HCT116 (cell line): ENCODE measurements around the gene TPRKB.
"Not testable (repeated sequence)": the region's sequence is repeated elsewhere in the genome, so short reads cannot be mapped to it uniquely, and the experiment has no call there.

ENCODE experiments used
- CTCF ChIP-seq, 3 experiments: fragments of 200-600 bp in 1 of 3; sonication (generic) in 1 of 3; IDR thresholded peaks in 2 of 3; conservative IDR thresholded peaks in 1 of 3; 2 replicates each; pipeline ENCODE4 v1.5.1; 2012 to 2017; ENCODE audit warnings: low read depth in 2 of 3, low read length in 2 of 3, antibody characterized with exemption in 1 of 3, borderline replicate concordance in 1 of 3, control low read depth in 1 of 3, mild to moderate bottlenecking in 1 of 3, mixed read lengths in 1 of 3, mixed run types in 1 of 3, moderate library complexity in 1 of 3; ENCODE audit not compliant: insufficient read depth in 1 of 3
- EZH2 ChIP-seq: fragments of 200-600 bp; sonication (generic); IDR thresholded peaks from 2 replicates; pipeline ENCODE4 v1.6.1; 2017; ENCODE audit warnings: antibody characterized with exemption, mixed run types
- EZH2phosphoT487 ChIP-seq: fragments of 200-600 bp; IDR thresholded peaks from 2 replicates; pipeline ENCODE4 v1.6.1; 2018; ENCODE audit warnings: antibody characterized with exemption, borderline replicate concordance
- MAX ChIP-seq: IDR thresholded peaks from 2 replicates; pipeline ENCODE4 v1.6.1; 2012
- POLR2A ChIP-seq: IDR thresholded peaks from 2 replicates; pipeline ENCODE4 v1.7.0; 2011; ENCODE audit warnings: borderline replicate concordance; ENCODE audit not compliant: insufficient read depth, insufficient read length; ENCODE audit errors: extremely low read depth
- POLR2AphosphoS5 ChIP-seq: IDR thresholded peaks from 2 replicates; pipeline ENCODE4 v1.6.1; 2011; ENCODE audit warnings: mild to moderate bottlenecking, low read depth, low read length, moderate library complexity
- REST ChIP-seq: IDR thresholded peaks from 2 replicates; pipeline ENCODE4 v1.6.1; 2012; ENCODE audit warnings: low read depth
- SIN3A ChIP-seq: IDR thresholded peaks from 2 replicates; pipeline ENCODE4 v1.6.1; 2012; ENCODE audit warnings: low read depth
- YY1 ChIP-seq: IDR thresholded peaks from 2 replicates; pipeline ENCODE4 v1.6.1; 2011; ENCODE audit warnings: low read length, low read depth, moderate library complexity, mild to moderate bottlenecking; ENCODE audit not compliant: insufficient replicate concordance; ENCODE audit errors: extremely low read depth
- ZBTB33 ChIP-seq: IDR thresholded peaks from 2 replicates; pipeline ENCODE4 v1.6.1; 2011; ENCODE audit warnings: mild to moderate bottlenecking, low read length, moderate library complexity; ENCODE audit not compliant: insufficient replicate concordance; ENCODE audit errors: extremely low read depth

GRCh38 chr2:73783883-73784282, 46.7 kb upstream of the TPRKB start, which contains the start of gene C2orf78:
- TF ChIP-seq CTCF (IDR thresholded peaks at IDR 0.05 in 2 of 3, conservative IDR thresholded peaks at IDR 0.05 in 1 of 3; ENCODE audit: borderline replicate concordance in 1 of 3, insufficient read depth in 1 of 3, low read depth in 2 of 3, low read length in 2 of 3); EZH2phosphoT487; POLR2A; ZBTB33; MAX; SIN3A; POLR2AphosphoS5; YY1; EZH2; REST: not testable (repeated sequence)
